H9 (cell line): ENCODE results near the gene FBN1. TPM values are rescaled to one million over a fixed set of nuclear protein-coding genes. Genes with fewer than 3 reads are reported as not detected.

Experiments
- DNase-seq: peaks from one replicate; pipeline ENCODE4 v3.0.0-alpha.2; 2017
- H2AFZ ChIP-seq: one replicate; pipeline ENCODE4 v1.6.1; 2013; ENCODE audit warnings: mild to moderate bottlenecking, low read length, control low read depth, moderate library complexity
- H2AK5ac ChIP-seq: 2 replicates; pipeline ENCODE4 v1.6.1; 2013; ENCODE audit warnings: low read length, control low read depth, mixed read lengths; ENCODE audit not compliant: insufficient read length
- H2BK120ac ChIP-seq: one replicate; pipeline ENCODE4 v1.6.1; 2013; ENCODE audit warnings: low read depth, mild to moderate bottlenecking, low read length, control low read depth, inconsistent platforms; ENCODE audit not compliant: poor library complexity, severe bottlenecking
- H2BK12ac ChIP-seq: 2 replicates; pipeline ENCODE4 v1.6.1; 2013; ENCODE audit warnings: low read length, control low read depth, mixed read lengths, low read depth; ENCODE audit not compliant: insufficient read length
- H2BK15ac ChIP-seq: 2 replicates; pipeline ENCODE4 v1.6.1; 2013; ENCODE audit warnings: low read depth, low read length, control low read depth
- H2BK20ac ChIP-seq: one replicate; pipeline ENCODE4 v1.6.1; 2013; ENCODE audit warnings: low read depth, mild to moderate bottlenecking, low read length, control low read depth, inconsistent platforms; ENCODE audit not compliant: poor library complexity, severe bottlenecking
- H2BK5ac ChIP-seq: 2 replicates; pipeline ENCODE4 v1.6.1; 2013; ENCODE audit warnings: low read length, control low read depth, mixed read lengths; ENCODE audit not compliant: insufficient read length
- H3K14ac ChIP-seq: 2 replicates; pipeline ENCODE4 v1.6.1; 2013; ENCODE audit warnings: low read length, control low read depth; ENCODE audit not compliant: insufficient read depth
- H3K18ac ChIP-seq: 2 replicates; pipeline ENCODE4 v1.6.1; 2013; ENCODE audit warnings: low read depth, mild to moderate bottlenecking, mixed read lengths, low read length, control low read depth; ENCODE audit not compliant: insufficient read length
- H3K23ac ChIP-seq: 2 replicates; pipeline ENCODE4 v1.6.1; 2013; ENCODE audit warnings: low read length, control low read depth, mixed read lengths, low read depth; ENCODE audit not compliant: insufficient read length
- H3K23me2 ChIP-seq: 2 replicates; pipeline ENCODE4 v1.6.1; 2013; ENCODE audit warnings: low read depth, mild to moderate bottlenecking, mixed read lengths, low read length, control low read depth; ENCODE audit not compliant: insufficient read length, poor library complexity, severe bottlenecking
- H3K27ac ChIP-seq: 2 replicates; pipeline ENCODE4 v1.5.1; 2013; ENCODE audit warnings: low read length, control low read depth, mixed read lengths, low read depth; ENCODE audit not compliant: insufficient read length
- H3K27me3 ChIP-seq: 2 replicates; pipeline ENCODE4 v1.6.1; 2013; ENCODE audit warnings: low read length, control low read depth, inconsistent platforms; ENCODE audit not compliant: insufficient read depth
- H3K4ac ChIP-seq: 2 replicates; pipeline ENCODE4 v1.6.1; 2013; ENCODE audit warnings: low read depth, mild to moderate bottlenecking, control low read depth, inconsistent platforms, low read length, moderate library complexity
- H3K4me1 ChIP-seq: 2 replicates; pipeline ENCODE4 v1.6.1; 2013; ENCODE audit warnings: low read length, control low read depth, inconsistent platforms; ENCODE audit not compliant: insufficient read depth
- H3K4me2 ChIP-seq: 2 replicates; pipeline ENCODE4 v1.6.1; 2013; ENCODE audit warnings: low read length, control low read depth, mixed read lengths; ENCODE audit not compliant: insufficient read length, insufficient read depth
- H3K56ac ChIP-seq: 2 replicates; pipeline ENCODE4 v1.6.1; 2013; ENCODE audit warnings: low read depth, mild to moderate bottlenecking, mixed read lengths, low read length, control low read depth; ENCODE audit not compliant: insufficient read length
- H3K79me1 ChIP-seq: 2 replicates; pipeline ENCODE4 v1.6.1; 2013; ENCODE audit warnings: low read depth, mild to moderate bottlenecking, moderate library complexity, low read length, control low read depth, inconsistent platforms; ENCODE audit not compliant: insufficient read depth, poor library complexity, severe bottlenecking
- H3K79me2 ChIP-seq: 2 replicates; pipeline ENCODE4 v1.6.1; 2013; ENCODE audit warnings: low read length, control low read depth, inconsistent platforms; ENCODE audit not compliant: insufficient read depth
- H3K9ac ChIP-seq: 2 replicates; pipeline ENCODE4 v1.6.1; 2013; ENCODE audit warnings: low read length, control low read depth, mixed read lengths; ENCODE audit not compliant: insufficient read length; ENCODE audit errors: extremely low read depth
- H3K9me3 ChIP-seq: one replicate; pipeline ENCODE4 v1.6.1; 2013; ENCODE audit warnings: low read depth, low read length, inconsistent platforms; ENCODE audit not compliant: control insufficient read depth
- H3T11ph ChIP-seq: one replicate; pipeline ENCODE4 v1.6.1; 2013; ENCODE audit warnings: mild to moderate bottlenecking, low read length, control low read depth, inconsistent platforms
- H4K20me1 ChIP-seq: one replicate; pipeline ENCODE4 v1.6.1; 2013; ENCODE audit not compliant: control insufficient read depth, insufficient read length, insufficient read depth
- H4K5ac ChIP-seq: 2 replicates; pipeline ENCODE4 v1.6.1; 2013; ENCODE audit warnings: low read depth, mild to moderate bottlenecking, mixed read lengths, low read length, control low read depth; ENCODE audit not compliant: insufficient read length
- H4K8ac ChIP-seq: replicated peaks from 2 replicates; pipeline ENCODE4 v1.6.1; 2013; ENCODE audit warnings: low read length, control low read depth, mixed read lengths, low read depth; ENCODE audit not compliant: insufficient read length
- H4K91ac ChIP-seq: 2 replicates; pipeline ENCODE4 v1.6.1; 2013; ENCODE audit warnings: low read depth, mild to moderate bottlenecking, moderate library complexity, mixed read lengths, low read length, control low read depth; ENCODE audit not compliant: insufficient read length
- H3K27ac Mint-ChIP-seq, 3 experiments: 2 replicates in 2 of 3; 3 replicates in 1 of 3; pipeline ENCODE4 v1.8.0; 2020 to 2021; ENCODE audit warnings: mixed read lengths in 3 of 3, mild to moderate bottlenecking in 1 of 3, moderate library complexity in 1 of 3
- H3K27me3 Mint-ChIP-seq: 2 replicates; pipeline ENCODE4 v1.8.0; 2021; ENCODE audit warnings: low read depth, mild to moderate bottlenecking, moderate library complexity, mixed read lengths
- H3K36me3 Mint-ChIP-seq, 3 experiments: 2 replicates in 2 of 3; 3 replicates in 1 of 3; pipeline ENCODE4 v1.8.0; 2020 to 2021; ENCODE audit warnings: low read depth in 3 of 3, mixed read lengths in 3 of 3; ENCODE audit not compliant: insufficient read depth in 1 of 3
- H3K4me1 Mint-ChIP-seq, 2 experiments: 2 replicates each; pipeline ENCODE4 v1.8.0; 2020; ENCODE audit warnings: mixed read lengths in 2 of 2
- H3K4me3 Mint-ChIP-seq, 2 experiments: 2 replicates in 1 of 2; 3 replicates in 1 of 2; pipeline ENCODE4 v1.8.0; 2020 to 2021; ENCODE audit warnings: mild to moderate bottlenecking in 2 of 2, mixed read lengths in 2 of 2, moderate library complexity in 1 of 2
- H3K9me3 Mint-ChIP-seq, 2 experiments: 2 replicates in 1 of 2; 3 replicates in 1 of 2; pipeline ENCODE4 v1.8.0; 2020; ENCODE audit warnings: mild to moderate bottlenecking in 2 of 2, mixed read lengths in 2 of 2, moderate library complexity in 1 of 2
- CTCF ChIP-seq: fragments of 200-600 bp; sonication (generic); conservative IDR thresholded peaks from 3 replicates; pipeline ENCODE4 v1.8.0; 2021; ENCODE audit warnings: antibody characterized with exemption, mild to moderate bottlenecking
- WGBS: extraction: QIAGEN DNeasy Blood & Tissue Kit; methylation state at CpG from one replicate; pipeline ENCODE4 v1.1.7; 2013; ENCODE audit warnings: missing lambda C conversion rate, low lambda C conversion rate, mixed read lengths; ENCODE audit not compliant: insufficient read length; ENCODE audit errors: extremely low coverage; 5-methylcytosine and 5-hydroxymethylcytosine counted together
- total RNA-seq: library from RNA; stranded (reverse); gene quantifications from 2 replicates; pipeline ENCODE4 v1.2.1, GENCODE V29; 2021

Gene FBN1
- total RNA-seq, 1 experiment from 2014 or later: 3.6 TPM

GRCh38 chr15:48580736-48581135 lies 64.8 kb downstream of the FBN1 start:
- Histone ChIP-seq H2BK15ac (no peak overlapping the region), H3K23me2 (no peaks in the 10 kb centered on the region), H3K79me2 (no peaks in the 10 kb centered on the region), H3K4me2 (no peak overlapping the region), H3K27ac (no peak overlapping the region), H2AFZ (no peak overlapping the region), H2BK20ac (no peak overlapping the region), H3K56ac (no peak overlapping the region), H3K27me3 (no peaks in the 10 kb centered on the region), H3K9ac (no peak overlapping the region), H3K9me3 (no peaks in the 10 kb centered on the region), H2AK5ac (no peak overlapping the region), H2BK12ac (no peak overlapping the region), H3K4ac (no peak overlapping the region), H3K23ac (no peak overlapping the region), H3K14ac (no peak overlapping the region), H3K4me1 (no peaks in the 10 kb centered on the region), H3K18ac (no peak overlapping the region), H4K20me1 (no peaks in the 10 kb centered on the region), H4K8ac (no peak overlapping the region), H2BK5ac (no peak overlapping the region), H4K5ac (no peak overlapping the region), H4K91ac (no peak overlapping the region), H2BK120ac (no peak overlapping the region), H3T11ph (no peak overlapping the region), H3K79me1 (no peaks in the 10 kb centered on the region)
- H3K4me3 Mint-ChIP-seq: no peak overlapping the region
- no peak overlapping the region for H3K27ac Mint-ChIP-seq
- TF ChIP-seq CTCF: no peak
- no peak for DNase-seq
- no peaks in the 10 kb centered on the region for H3K9me3 Mint-ChIP-seq
- WGBS: no CpG with 5 or more reads among the region's 2 CpGs
- H3K4me1 Mint-ChIP-seq: no peaks in the 10 kb centered on the region
- no peaks in the 10 kb centered on the region for H3K36me3 Mint-ChIP-seq
- H3K27me3 Mint-ChIP-seq: no peaks in the 10 kb centered on the region
